HG02840 (cell line): ENCODE measurements around the gene CISD3.

Experiments used
- ATAC-seq: cut with Tn5 transposase; IDR thresholded peaks from one replicate; pipeline ENCODE4 v1.9.1; 2021; ENCODE audit warnings: mild to moderate bottlenecking, moderate library complexity, moderate number of reproducible peaks; ENCODE audit not compliant: unreplicated experiment, low FRiP score

CISD3 gene

DNA sequence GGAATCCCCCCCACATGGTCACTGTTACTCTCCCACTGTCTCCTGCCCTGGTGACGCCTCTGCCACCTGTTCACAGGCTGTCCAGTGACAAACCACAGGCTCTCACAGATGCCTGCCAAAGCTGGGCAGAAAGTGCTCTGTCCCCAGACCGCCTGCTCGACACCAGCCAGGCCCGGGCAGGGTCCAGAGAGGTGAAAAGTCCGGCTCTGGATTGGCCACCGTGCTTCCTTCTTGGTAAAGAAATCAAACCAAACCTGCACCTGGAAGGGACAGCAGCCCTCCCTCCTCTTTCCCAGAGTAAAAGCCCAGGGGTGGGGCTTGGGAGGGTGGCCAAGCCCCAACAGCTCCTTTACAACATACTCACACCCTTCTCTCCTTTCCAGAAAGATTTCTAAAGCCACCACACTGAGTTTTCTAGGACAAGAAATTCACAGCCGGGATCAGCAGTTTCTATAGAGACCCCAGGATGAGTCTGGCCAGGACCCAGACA is 11.8 kb downstream of the CISD3 start:
- ATAC-seq: no peak

GRCh38 chr17:38742411-38743308 is 12.5 kb downstream of the CISD3 start:
- ATAC-seq: no peak

DNA sequence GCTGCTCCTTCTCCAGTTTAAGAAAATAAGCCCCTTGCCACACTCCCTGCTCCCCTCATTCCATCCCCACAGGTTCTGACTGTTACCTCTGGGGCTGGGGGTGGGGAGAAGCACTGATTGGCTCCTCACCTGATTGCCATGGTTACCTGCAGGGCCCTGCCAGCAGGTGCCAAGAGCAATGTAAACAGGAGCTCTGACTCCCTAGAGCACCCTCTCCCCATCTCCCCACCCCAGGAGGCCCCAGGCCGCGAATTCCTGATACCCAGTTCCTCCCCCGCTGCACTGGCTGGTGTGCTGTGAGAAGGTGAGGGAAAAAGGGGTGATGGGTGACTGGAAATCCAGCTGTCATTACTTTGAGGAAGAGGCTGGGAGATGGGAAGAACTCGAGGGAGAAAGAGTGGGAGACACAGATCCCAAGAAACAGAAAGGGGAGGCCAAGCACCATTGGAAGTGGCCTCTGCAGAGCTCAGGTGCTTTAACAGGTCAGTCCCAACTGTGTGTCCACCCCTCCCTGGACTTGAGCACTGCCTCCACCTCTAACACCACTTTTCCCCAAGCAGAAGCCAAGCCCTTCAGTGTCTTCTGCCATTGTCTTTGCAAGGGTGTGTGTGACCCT is 13.5 kb downstream of the CISD3 start:
- ATAC-seq: no peak

- no peak for ATAC-seq
Observed at GRCh38 chr17:38745545-38745944, 15.4 kb downstream of the CISD3 start.

DNA sequence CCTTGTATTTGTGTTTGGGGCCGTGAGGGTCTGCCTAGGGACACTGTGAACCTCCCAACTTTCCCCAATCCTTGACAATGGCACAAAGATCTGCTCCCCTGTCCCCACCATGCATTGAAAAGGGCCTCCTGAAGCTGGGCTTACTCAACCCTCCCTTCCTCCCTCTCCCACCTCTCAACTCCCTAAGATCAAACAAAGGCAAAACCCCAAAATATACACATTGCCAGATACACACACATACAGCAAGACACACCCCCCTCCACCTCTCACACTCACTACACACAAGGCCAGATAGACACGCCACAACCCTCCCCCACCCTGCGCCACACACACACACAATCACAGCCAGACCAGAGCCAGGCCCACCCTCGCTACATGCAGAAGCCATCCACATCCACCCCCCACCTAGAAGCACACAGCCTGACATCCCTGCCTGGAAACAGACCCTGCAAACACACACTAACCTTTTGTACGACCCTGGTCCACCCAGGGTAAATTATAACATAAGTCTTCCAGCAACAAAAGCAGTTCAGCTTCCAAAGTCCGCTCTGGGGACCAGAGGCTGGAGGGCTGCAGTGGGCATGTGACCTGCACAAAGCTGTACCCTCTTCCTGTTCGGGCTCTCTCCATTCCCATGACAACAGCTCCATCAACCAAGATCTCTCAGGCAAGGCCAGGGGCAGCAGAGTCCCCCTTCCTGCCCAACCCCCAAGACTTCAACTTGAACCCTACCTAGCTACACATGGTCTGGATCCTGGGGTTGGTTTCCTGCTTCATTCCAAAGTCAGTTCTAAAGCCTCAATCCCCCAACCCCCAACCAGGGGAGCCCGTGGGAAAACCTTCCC is 16.1 kb downstream of the CISD3 start:
- ATAC-seq: no peak

DNA sequence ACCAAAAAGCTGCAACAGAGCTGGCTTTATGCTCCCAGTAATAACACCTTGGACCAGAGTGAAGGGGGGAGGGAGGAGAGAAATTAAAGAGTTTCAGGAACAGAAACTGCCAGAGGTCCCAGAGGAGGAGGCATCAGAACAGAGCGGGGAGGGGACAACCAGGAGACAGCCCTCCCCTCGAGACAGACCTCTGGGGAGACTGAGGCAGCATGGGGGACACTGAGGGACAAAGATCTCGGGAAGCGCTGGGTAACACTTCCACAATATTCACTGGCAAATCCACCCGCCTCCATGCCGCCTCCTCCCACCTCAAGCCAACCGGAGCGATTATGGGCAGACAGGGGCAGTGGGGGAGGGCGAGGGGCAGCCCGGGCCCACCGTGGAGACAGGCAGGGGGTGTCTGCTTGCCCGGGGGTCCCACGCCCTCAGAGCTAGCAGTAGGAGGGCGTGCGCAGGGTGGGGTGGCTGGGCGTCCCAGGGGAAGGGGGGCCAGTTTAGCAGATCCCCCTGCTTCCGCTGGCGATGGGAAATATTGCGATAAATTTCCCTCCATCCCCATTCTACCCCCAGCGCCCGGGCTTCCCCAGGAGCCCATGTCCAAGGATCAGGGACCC is 16.8 kb downstream of the CISD3 start:
- no peak for ATAC-seq

DNA sequence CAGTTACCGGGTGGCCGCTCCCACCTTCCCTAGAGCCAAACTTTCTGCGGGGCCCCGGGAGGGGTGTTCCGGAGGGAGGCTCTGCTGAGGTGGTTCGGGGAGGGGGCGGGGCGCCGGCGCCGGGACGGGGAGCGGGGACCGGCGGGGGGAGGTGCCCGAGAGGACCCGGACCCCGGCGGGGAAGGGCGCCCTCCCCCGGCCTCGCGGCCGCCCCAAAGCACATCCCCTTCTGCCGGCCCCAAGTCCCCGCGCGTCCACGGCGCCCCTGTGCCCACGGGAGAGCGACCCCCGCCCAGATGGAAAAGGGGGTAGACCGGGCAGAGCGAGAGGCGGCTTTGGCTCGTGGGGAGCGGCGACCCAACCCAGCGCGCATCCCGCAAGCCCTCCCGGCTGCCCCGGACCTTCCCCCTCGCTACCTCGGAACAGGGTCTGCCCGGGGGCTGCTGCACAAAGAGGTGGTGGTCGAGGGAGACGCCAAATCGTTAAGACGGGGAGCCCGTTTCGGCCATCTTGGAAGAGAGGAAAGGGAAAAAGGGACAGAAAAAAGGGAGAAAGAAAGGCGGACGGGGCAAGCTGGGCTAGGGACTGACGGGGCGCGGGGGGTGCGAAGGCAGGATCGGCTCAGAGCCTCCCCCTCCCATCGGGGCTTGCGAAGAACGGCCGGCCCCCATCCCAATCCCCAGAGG is 17.5 kb downstream of the CISD3 start:
- ATAC-seq: no peak

DNA sequence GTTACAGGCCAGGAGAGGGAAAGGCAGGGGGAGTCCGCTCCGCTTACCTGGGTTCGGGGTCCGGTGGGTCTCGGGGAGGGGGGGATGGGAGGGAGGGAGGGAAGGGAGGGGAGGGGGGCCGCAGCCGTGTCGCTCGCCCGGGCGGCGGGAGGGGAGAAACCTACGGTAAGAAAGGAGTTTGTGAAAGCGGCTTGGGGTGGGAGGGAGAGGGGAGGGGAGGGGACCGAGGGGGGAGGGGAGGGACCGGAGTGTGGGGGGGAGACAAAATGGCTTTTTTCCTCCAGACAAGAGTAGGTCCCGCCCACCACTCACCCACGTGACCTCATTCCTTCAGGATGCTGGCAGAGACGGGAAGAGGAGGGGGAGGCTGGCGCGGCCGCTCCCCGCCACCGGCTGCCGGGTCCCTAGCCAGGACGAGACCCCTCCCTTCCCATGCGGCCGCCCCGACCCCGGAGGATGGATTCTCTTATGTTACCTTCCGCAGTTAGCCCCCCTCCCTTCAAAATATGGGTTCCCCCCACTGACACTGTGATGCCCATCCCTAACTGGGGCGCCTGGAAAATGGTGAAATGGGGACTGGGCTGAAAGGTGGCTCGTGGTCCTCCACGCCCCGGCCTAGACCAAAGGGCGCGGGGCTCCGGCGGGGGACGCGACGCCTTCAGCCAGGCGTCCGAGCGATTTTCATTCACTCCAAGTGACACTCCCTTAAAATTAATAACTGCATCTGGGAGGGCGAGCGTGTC is 18.2 kb downstream of the CISD3 start, which contains the start of gene PCGF2:
Gene PCGF2 (minus strand): TSS at position 188 of the 743 bp plus-strand sequence. CDS start 7,934 bp downstream, outside the sequence.
- ATAC-seq: no peak

- ATAC-seq: no peak
Observed at GRCh38 chr17:38748892-38749222, 18.7 kb downstream of the CISD3 start.

DNA sequence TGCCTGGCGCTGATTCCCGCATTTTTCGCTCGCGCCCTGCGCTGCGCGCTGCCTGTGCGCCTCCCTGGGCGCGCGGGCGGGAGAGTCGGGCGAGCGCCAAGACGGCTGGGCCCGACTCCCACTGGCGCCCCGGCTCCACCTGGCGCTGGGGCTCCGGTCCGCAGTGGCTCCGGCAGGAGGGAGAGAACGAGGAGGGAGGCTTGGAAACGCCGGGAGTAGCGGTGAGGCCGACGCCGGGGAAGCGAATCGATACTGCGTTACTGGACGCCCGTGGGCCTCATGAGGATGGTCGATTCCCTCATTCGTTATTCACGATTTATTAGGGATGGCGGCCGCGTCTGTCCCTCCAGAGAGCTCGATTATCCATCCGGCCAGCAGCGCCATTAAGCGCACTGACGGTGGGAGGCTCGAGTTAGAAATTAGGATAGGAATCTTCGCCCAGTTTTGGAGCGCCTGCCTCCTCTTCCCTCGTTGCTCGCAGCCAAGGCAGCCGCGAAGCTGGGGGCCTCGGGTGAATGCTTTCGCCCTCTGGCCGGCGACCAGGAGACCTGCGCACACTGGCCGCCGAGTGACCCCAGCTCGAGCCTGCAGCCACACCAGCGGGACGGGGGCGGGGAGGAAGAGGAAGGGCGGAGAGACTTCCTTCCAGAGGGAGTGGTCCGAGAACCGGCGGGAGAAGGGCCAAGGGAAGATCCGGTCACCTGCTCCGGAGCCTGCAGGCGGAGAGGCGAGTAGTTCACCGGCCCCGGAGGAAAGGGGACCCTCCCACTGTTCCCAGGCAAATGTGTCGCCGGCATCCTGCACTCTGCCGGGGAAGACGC is 19.3 kb downstream of the CISD3 start:
- ATAC-seq: no peak

DNA sequence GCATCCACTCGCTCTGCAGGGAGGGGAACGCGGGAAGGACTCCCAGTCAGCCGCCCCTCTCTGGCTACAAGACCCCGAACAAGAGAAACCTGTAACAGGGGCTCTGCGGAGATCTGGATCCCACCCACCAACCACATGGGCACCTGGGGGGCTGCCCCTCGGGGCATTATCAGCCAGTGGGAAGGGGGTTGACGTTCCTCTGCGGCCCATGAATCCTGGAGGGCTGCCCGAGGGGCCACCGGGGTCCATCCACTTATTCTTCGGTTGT is 19.8 kb downstream of the CISD3 start:
- ATAC-seq: no peak

- ATAC-seq: no peak
Observed at GRCh38 chr17:38750312-38751121, 20.4 kb downstream of the CISD3 start.

DNA sequence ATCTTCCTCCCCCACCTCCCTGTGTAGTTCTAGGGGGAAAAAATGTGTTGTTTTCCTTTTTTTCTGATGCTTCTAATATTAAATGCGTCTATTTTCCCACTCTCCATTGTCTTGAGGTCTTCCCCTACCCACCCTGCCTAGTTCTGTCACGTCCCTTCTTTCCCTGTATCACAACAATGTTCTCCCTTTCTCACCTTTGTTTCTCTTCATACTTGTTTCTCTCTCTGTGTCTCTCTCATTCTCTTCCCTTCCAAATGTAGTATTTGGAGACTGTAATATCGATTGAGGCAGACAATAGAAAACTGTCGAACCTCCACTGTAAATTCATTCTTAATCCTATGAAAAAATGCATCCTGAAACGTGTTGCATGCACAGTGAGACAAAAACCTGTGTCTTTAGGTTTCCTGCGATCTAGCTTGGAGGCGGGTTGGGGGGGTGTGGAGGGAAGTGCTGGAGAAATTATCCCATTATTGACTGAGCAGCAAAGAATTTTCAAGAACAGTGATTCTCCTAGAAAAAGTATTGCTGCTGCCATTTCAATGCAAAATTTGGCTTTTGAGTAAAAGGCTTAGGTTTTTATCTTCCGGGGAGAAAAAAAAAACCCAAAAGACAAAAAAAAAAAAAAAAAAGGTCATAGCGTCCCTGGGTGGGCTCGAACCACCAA is 21.1 kb downstream of the CISD3 start:
- no peak for ATAC-seq

DNA sequence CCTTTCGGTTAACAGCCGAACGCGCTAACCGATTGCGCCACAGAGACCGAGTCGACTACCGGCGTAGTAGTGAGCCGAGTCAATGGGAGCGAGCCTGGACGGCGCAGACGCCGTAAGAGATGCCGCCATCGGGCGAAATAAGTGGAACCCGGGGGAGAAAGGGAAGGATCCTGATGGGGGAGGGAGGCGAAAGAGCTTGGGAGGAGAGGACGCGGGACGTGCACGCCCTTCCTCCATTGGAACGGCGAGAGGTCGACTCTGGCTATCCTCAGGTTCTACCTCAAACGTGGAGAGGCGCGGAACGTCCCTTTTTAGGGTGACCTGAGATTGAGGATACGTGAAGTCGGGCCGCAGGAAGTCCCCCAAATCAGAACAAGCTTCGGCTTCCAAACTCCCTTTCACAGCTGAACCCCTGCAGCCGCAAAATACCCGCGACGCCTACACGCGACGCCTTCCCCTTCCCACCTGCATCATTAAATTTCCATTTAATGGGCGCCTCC is 21.7 kb downstream of the CISD3 start:
- peak; percentile 18 for ATAC-seq

- peak; percentile 89 for ATAC-seq
Observed at GRCh38 chr17:38752308-38753070, 22.3 kb downstream of the CISD3 start, which contains the start of gene PSMB3. Gene PSMB3 (plus strand): TSS chr17:38752741. CDS start chr17:38752827, 86 bp downstream.

- ATAC-seq: no peak
Observed at GRCh38 chr17:38753071-38753506, 22.9 kb downstream of the CISD3 start.
